ENCODE measurements around the gene CHRNA10. TPM values are rescaled to one million over a fixed set of nuclear protein-coding genes. Genes with fewer than 3 reads are reported as not detected.
"Not testable (repeated sequence)": the region's sequence is repeated elsewhere in the genome, so short reads cannot be mapped to it uniquely, and the experiment has no call there.

The CHRNA10 gene
- total RNA-seq, 2 donors from 2014 or later, result 1.8 TPM; not detected in 1

DNA sequence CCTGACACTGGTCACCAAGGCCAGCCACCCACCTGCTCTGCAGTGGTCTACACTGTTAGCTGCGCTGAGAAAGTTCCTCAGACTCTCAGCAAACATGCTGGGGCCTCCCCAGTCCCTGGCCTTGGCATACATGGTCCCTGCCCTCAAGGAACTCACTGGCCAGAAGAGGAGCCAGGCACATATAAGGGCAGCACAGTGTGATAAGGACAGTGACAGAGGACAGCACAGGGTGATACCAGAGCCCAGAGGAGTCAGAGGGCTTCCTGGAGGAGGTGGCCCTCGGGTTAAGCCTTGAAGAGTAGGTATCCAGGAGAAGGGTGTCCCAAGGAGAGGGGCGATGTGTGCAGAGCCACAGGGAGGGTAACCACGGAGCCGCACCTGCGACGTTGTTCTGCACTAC is 25.6 kb downstream of the CHRNA10 start:
- no peak overlapping the region for H3K4me3 ChIP-seq
- TF ChIP-seq, protein P1, sequence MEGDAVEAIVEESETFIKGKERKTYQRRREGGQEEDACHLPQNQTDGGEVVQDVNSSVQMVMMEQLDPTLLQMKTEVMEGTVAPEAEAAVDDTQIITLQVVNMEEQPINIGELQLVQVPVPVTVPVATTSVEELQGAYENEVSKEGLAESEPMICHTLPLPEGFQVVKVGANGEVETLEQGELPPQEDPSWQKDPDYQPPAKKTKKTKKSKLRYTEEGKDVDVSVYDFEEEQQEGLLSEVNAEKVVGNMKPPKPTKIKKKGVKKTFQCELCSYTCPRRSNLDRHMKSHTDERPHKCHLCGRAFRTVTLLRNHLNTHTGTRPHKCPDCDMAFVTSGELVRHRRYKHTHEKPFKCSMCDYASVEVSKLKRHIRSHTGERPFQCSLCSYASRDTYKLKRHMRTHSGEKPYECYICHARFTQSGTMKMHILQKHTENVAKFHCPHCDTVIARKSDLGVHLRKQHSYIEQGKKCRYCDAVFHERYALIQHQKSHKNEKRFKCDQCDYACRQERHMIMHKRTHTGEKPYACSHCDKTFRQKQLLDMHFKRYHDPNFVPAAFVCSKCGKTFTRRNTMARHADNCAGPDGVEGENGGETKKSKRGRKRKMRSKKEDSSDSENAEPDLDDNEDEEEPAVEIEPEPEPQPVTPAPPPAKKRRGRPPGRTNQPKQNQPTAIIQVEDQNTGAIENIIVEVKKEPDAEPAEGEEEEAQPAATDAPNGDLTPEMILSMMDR (IDR thresholded peaks at IDR 0.05), result no peak
- no peaks in the 10 kb centered on the region for H3K27me3 ChIP-seq (replicated peaks; ENCODE audit: insufficient read depth)
- ATAC-seq (ENCODE audit: insufficient number of reproducible peaks, low FRiP score, low read depth) (no peak), DNase-seq (ENCODE audit: low spot score) (no peak)
- no peaks in the 10 kb centered on the region for H3K9me3 ChIP-seq
- peaks cover 8 to 22% of the 10 kb centered on the region in 2 donors for H3K4me1 ChIP-seq (ENCODE audit: control insufficient read depth in 1 of 2, low read depth in 2 of 2)
- H3K27ac ChIP-seq, result no peak overlapping the region
- no peaks in the 10 kb centered on the region for H3K36me3 ChIP-seq

DNA sequence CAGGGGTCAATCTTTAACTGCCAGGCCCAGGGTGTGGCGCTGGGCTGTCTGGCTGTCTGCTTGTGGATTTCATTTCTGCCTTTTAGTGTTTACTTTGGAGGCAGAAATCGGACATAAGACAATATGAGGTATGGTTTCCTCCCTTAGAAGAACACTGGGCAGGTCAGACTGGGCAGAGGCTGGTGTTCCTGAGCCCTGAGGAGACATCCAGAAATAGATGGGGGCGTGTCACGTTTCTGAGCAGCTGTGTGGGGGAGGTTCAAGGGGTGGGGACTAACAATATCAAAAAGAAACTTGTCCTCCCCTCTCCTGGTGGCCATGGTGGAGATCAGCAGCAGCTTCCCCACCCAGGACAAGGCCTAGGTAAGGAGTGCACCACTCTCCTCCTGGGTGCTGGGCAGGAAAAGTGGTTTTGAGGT is 26.4 kb downstream of the CHRNA10 start, which contains the start of gene ART1:
TSS of gene ART1 (plus strand) at position 312 of the 419 bp plus-strand sequence. CDS start 14,086 bp downstream, outside the sequence.
- TF ChIP-seq, protein P1 (IDR thresholded peaks at IDR 0.05), result no peak
- DNase-seq (ENCODE audit: low spot score), result no peak
- no peak within 1 kb of the TSS for H3K27ac ChIP-seq
- no peaks in the 10 kb centered on the region for H3K9me3 ChIP-seq
- H3K36me3 ChIP-seq, result no peaks in the 10 kb centered on the region
- ATAC-seq (ENCODE audit: insufficient number of reproducible peaks, low FRiP score, low read depth), result no peak
- H3K4me3 ChIP-seq, result no peak within 1 kb of the TSS
- peaks cover 8 to 22% of the 10 kb centered on the region in 2 donors for H3K4me1 ChIP-seq (ENCODE audit: control insufficient read depth in 1 of 2, low read depth in 2 of 2)
- H3K27me3 ChIP-seq (replicated peaks; ENCODE audit: insufficient read depth), result no peaks in the 10 kb centered on the region

GRCh38 chr11:3643102-3643546 is 28.1 kb downstream of the CHRNA10 start:
- not testable (repeated sequence) for H3K27ac ChIP-seq

GRCh38 chr11:3642071-3642951 is 28.9 kb downstream of the CHRNA10 start:
- H3K9me3 ChIP-seq, result no peaks in the 10 kb centered on the region
- DNase-seq (ENCODE audit: low spot score), result peak; percentile 21
- no peak for ATAC-seq (ENCODE audit: insufficient number of reproducible peaks, low FRiP score, low read depth)
- H3K36me3 ChIP-seq, result no peaks in the 10 kb centered on the region
- H3K27me3 ChIP-seq (replicated peaks; ENCODE audit: insufficient read depth), result no peaks in the 10 kb centered on the region
- peaks cover 8 to 22% of the 10 kb centered on the region in 2 donors for H3K4me1 ChIP-seq (ENCODE audit: control insufficient read depth in 1 of 2, low read depth in 2 of 2)
- TF ChIP-seq, protein P1 (IDR thresholded peaks at IDR 0.05), result no peak
- peak overlapping the region; percentile 79 for H3K4me3 ChIP-seq
- H3K27ac ChIP-seq, result no peak overlapping the region

More at GRCh38 chr11:3643102-3643546, 28.1 kb downstream of the CHRNA10 start:
- peak overlapping the region; percentile 79 for H3K4me3 ChIP-seq
- not testable (repeated sequence) for ATAC-seq (ENCODE audit: insufficient number of reproducible peaks, low FRiP score, low read depth); DNase-seq (ENCODE audit: low spot score); H3K27me3 ChIP-seq (replicated peaks; ENCODE audit: insufficient read depth); H3K9me3 ChIP-seq; H3K36me3 ChIP-seq
- peaks cover 8 to 22% of the 10 kb centered on the region in 2 donors for H3K4me1 ChIP-seq (ENCODE audit: control insufficient read depth in 1 of 2, low read depth in 2 of 2)

GRCh38 chr11:3641701-3642070 is 29.5 kb downstream of the CHRNA10 start, which contains the start of gene ART5:
Gene ART5 (minus strand): TSS chr11:3641992. CDS start chr11:3641862, 130 bp downstream.
- ATAC-seq (ENCODE audit: insufficient number of reproducible peaks, low FRiP score, low read depth), result no peak
- Histone ChIP-seq H3K27me3 (replicated peaks; ENCODE audit: insufficient read depth) (no peaks in the 10 kb centered on the region), H3K36me3 (no peaks in the 10 kb centered on the region), H3K27ac (no peak within 1 kb of the TSS), H3K4me1 (ENCODE audit: control insufficient read depth in 1 of 2, low read depth in 2 of 2) (peaks cover 8 to 22% of the 10 kb centered on the region in 2 donors), H3K9me3 (no peaks in the 10 kb centered on the region), H3K4me3 (peak within 1 kb of the TSS; percentile 79)
- TF ChIP-seq, protein P1 (IDR thresholded peaks at IDR 0.05), result no peak
- no peak for DNase-seq (ENCODE audit: low spot score)
